AG09319 (cell line): ENCODE measurements around the gene DAGLA.

ENCODE experiments used
- DNase-seq: peaks from one replicate; pipeline ENCODE4 v3.0.0-alpha.2; 2010; ENCODE audit warnings: low read depth; ENCODE audit errors: extremely low read depth
- TF ChIP-seq, protein P1 (sequence below): IDR thresholded peaks from 2 replicates; pipeline ENCODE4 v1.5.1; 2011; ENCODE audit warnings: low read depth, mild to moderate bottlenecking, inconsistent platforms, low read length, moderate library complexity

DAGLA gene

DNA sequence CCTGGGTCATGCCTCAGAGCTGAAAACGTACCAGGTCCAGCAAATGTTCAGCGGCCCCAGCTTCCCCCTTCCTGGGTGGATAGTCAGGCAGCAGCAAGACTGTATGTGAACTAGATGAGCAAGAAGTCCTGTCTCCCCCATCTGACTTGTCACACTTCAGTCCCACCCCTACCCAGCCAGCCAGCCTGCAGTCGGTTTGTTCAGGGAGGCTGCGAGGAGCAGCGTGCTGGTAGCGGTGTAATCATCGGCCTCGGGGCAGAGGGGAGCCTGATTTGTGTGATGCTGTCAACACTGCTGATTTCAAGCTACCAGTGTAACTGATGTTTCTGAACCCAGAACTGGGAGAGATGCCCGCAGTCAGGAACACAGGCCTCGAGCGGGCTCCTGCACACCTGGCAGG is 102.7 kb downstream of the DAGLA start:
- TF ChIP-seq, protein P1, sequence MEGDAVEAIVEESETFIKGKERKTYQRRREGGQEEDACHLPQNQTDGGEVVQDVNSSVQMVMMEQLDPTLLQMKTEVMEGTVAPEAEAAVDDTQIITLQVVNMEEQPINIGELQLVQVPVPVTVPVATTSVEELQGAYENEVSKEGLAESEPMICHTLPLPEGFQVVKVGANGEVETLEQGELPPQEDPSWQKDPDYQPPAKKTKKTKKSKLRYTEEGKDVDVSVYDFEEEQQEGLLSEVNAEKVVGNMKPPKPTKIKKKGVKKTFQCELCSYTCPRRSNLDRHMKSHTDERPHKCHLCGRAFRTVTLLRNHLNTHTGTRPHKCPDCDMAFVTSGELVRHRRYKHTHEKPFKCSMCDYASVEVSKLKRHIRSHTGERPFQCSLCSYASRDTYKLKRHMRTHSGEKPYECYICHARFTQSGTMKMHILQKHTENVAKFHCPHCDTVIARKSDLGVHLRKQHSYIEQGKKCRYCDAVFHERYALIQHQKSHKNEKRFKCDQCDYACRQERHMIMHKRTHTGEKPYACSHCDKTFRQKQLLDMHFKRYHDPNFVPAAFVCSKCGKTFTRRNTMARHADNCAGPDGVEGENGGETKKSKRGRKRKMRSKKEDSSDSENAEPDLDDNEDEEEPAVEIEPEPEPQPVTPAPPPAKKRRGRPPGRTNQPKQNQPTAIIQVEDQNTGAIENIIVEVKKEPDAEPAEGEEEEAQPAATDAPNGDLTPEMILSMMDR, result no peak
- no peak for DNase-seq

DNA sequence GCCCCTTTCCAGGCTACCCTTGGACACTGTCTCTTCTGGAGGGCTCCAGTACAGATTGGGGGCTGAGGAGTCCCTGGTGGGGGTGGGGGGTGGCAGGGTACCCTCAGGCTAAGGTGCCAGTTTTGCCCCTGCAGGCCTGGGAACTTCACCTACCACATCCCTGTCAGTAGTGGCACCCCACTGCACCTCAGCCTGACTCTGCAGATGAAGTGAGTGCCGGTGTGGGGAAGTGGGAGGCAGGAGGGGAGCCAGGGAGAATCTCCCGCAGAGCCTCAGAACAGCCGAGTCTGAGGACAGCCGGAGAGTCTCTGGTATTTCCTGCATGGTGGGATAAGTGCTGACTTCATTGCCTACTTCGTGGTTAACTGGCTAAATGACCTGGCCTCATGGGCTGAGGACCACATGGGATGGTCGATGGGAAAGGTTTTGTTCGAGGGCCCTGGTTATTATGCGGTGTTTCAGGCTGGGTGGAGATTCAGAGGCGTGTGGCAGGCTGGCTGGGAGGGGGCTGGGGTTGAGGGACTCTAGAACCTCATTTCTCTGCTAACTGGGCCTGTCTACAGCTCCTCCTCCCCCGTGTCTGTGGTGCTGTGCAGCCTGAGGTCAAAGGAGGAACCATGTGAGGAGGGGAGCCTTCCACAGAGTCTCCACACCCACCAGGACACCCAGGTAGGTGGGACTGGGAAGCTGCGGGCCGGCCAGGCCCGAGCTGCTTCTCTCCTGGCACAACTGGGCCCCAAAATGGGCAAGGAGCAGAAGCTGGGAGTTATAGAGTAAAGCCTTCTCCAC is 103.7 kb downstream of the DAGLA start:
- DNase-seq, result no peak
- TF ChIP-seq, protein P1, result no peak

DNA sequence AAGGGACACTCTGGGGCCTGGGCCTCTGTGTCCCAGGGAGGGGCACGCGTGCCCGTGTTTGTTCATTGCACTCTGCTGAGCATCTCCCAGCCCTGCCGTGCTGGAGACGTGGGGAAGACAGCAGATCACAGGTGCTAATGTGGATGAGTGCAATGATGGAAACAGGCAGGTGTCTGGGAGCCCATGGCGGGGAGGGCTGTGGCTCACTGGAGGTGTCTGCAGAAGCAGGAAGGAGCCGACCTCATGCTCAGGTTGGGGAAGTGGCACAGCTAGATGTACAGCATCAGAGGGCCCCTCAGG is 104.3 kb downstream of the DAGLA start:
- TF ChIP-seq, protein P1, result no peak

DNA sequence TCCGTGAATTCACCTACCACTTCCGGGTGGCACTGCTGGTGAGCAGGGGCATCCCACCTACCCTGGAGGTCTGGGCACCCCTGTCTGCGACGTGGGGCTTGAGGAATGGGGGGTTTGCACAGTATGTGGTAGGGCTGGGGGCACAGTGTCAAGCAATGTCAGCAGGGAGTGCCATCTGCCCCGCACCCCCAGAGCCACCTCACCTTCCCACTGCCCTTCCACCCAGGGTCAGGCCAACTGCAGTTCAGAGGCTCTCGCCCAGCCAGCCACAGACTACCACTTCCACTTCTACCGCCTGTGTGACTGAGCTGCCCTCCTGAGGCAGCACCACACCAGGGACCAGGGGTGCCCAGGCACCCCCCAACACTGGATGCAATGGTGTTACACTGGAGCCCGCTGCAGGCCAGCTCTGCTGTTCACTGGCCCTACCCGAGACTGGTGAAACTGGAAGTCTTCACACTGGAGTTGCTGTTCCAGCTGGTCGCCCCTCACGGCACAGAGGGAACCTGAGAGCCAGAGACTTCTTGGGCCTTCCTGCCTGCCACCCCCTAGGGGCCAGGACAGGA is 105.7 kb downstream of the DAGLA start:
- TF ChIP-seq, protein P1, result no peak
- DNase-seq, result no peak

More for the DNA sequence above, 104.3 kb downstream of the DAGLA start:
- DNase-seq, result no peak

DNA sequence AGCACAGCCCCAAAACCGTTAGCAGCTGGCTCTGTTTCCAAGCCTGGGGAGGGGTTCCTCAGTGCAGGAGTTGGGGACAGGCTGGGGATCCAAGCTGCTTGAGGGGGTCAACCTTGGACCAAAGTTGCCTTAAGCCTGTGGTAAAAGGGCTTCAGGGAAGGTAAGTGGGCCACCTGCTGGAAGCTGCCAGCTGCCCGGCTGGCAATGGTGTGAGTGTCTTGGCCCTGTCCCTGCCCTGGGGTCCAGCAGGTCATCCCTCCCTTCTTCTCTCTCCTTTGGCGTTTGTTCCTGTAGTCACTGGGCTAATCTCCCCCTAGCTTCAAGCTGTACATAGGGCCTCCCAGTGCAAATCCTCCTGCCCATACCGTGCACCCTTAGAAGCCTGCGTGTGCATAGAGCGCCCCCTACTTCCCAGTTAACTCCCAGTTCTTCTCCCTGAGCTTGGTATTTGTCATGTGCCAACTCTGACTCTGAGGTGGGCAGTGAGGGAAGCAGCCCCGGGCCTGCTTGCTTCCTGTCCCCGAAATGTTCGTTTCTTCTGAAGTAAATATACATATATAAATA is 107.8 kb downstream of the DAGLA start:
- TF ChIP-seq, protein P1, result peak; percentile 31
- no peak for DNase-seq

DNA sequence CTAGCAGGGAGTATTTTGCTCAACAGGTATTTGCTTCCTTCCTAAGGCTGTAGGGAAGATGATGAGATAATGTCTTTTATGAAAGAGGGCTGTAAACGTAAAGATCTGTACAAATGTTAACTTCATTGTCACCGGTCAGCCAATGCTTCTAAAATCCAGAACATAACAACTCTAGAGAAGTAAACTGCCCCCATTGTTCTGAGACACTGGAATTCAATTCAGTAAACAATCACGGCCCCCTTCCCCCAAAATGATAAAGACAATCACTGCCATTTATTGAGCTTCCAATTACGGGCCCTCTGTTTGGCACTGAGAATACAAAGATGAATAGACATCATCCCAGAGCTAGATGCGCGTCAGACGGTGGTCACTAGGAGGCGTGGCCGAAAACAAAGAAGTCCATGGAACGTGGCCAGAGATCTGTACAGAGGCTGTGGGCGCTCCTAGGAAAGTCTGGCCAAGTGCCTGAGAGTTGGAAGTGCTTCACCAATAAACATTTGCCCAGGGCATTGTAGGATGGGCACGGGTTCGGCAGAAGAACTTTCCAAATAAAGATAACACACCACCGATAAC is 111.6 kb downstream of the DAGLA start:
- DNase-seq, result peak; percentile 75
- TF ChIP-seq, protein P1, result no peak
